Suppressor macrophage treated with lipopolysaccharide for 1 hour (primary cell): Measurements from ENCODE around the gene UBE2L5.

Source experiments
- DNase-seq, 3 donors: peaks; one replicate each; pipeline ENCODE4 v3.0.0-alpha.2; 2020 to 2022

The UBE2L5 gene

GRCh38 chr13:30477346-30478195 is 55.3 kb downstream of the UBE2L5 start:
- peak; percentile 3 to 34 (median 34) for DNase-seq
